Left cardiac atrium (tissue), 4 donors: ENCODE data around the gene SSH2. TPM values are rescaled to one million over a fixed set of nuclear protein-coding genes. Genes with fewer than 3 reads are reported as not detected.
A peak's percentile ranks its signal among the peaks of the same experiment; 100 is the strongest.
"Not testable (repeated sequence)": the region's sequence is repeated elsewhere in the genome, so short reads cannot be mapped to it uniquely, and the experiment has no call there.

ENCODE experiments used
- ATAC-seq, 2 donors: fragments of 200-7000 bp; cut with Tn5 transposase; one replicate each; pipeline ENCODE4 v1.9.1; 2020; ENCODE audit warnings: mild to moderate bottlenecking in 2 of 2, moderate library complexity in 2 of 2
- DNase-seq: peaks from one replicate; pipeline ENCODE4 v3.0.0-alpha.2; 2020
- intact Hi-C, 2 donors: fragments of 100-400 bp; cut with DNase I; formaldehyde crosslinking; loops; one replicate each; pipeline versions ENCODE4 v1.14.1 to v1.15.1; 2022 to 2023
- total RNA-seq, 2 donors: library from RNA; stranded (reverse); fragmentation: NEBNext Ultra II Directional; extraction: Animal tissue kit (Norgen Biotek cat#: 25700); gene quantifications; one replicate each; pipeline ENCODE4 v1.2.1, GENCODE V29; 2021
- donor health status: DM: no; HTN: yes; CAD: no.
- donor health status: DM: no; HTN: yes; CAD: no; lungs with severe emphysema.
- donor health status: DM: yes; HTN: yes; CAD: no.
- donor health status: Dilated cardiomyopathy.

The SSH2 gene
- total RNA-seq, 2 donors from 2014 or later, result 33.0 to 41.3 TPM

GRCh38 chr17:29665481-29665810 lies 264.6 kb downstream of the SSH2 start:
- intact Hi-C loops, result no loop called here
- no peak for ATAC-seq
- DNase-seq, result no peak

- intact Hi-C loops, result no loop called here
- DNase-seq (no peak), ATAC-seq (no peak)
Observed at GRCh38 chr17:29664743-29665480, 265.1 kb downstream of the SSH2 start.

GRCh38 chr17:29663155-29663554 lies 266.9 kb downstream of the SSH2 start:
- DNase-seq (no peak), ATAC-seq (peak; percentile 32 to 43)
- intact Hi-C loops, result no loop called here

- no peak for DNase-seq
- peak in 1 of 2 donors; percentile 45 for ATAC-seq
- intact Hi-C loops, result no loop called here
Observed at GRCh38 chr17:29661213-29661612, 268.8 kb downstream of the SSH2 start.

DNA sequence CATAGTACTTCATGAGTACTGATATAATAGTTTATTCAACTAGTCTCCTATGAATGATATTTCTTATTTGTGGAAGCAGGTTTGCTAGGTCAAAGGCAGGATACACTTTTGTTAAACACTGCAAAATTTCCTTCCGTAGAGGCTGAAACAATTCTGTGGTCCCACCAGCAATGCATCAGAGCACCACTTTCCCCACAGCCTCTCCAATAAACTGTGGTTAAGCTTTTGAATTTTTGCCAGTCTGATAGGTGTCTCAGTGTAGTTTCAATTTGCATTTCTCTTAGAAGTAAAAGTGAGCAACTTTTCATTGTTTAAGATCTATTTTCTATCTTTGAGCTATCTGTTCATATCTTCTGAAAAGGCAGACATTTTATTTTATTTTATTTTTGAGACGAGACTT lies 270.9 kb downstream of the SSH2 start:
- ATAC-seq (no peak), DNase-seq (no peak)
- intact Hi-C loops, result no loop called here

DNA sequence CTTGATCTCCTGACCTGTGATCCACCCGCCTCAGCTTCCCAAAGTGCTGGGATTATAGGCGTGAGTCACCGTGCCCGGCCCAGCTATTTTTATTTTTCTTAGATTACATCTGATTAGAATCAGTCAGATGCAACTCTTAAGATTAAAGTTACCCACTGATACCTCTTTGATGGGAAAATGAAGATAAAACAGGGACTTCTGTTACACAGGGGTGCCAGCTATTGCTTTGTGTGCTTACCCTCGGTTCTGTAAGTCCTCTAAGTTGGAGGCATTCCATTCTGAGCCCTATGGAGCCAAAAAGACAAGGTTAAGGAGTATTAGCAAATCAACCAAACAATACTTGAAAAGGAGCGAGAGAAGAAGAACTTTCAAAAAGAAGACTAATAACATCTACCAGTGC lies 274.7 kb downstream of the SSH2 start:
- DNase-seq (no peak), ATAC-seq (no peak)
- intact Hi-C loops, result no loop called here

- intact Hi-C loops, result no loop called here
- DNase-seq, result no peak
- peak in 1 of 2 donors; percentile 68 for ATAC-seq
Observed at GRCh38 chr17:29653995-29654714, 275.9 kb downstream of the SSH2 start.

DNA sequence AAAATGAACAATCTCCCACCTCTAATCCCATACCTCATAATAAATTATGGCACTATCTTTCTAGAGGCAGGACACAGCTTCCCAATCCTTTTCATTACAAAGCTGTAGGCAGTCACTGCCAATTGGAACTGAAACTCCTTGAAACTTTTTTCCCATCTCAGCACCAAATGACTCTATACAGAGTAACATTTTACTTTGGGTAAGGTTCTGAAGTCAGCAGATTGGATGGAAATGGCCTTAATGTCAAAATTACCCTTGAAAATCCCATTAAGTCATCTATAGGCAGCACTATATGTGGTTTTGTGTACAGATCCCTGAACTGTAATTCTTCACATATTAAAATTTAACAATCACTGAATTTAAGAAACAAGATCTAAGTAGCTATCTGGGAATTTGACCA lies 277.1 kb downstream of the SSH2 start:
- ATAC-seq (no peak), DNase-seq (no peak)

DNA sequence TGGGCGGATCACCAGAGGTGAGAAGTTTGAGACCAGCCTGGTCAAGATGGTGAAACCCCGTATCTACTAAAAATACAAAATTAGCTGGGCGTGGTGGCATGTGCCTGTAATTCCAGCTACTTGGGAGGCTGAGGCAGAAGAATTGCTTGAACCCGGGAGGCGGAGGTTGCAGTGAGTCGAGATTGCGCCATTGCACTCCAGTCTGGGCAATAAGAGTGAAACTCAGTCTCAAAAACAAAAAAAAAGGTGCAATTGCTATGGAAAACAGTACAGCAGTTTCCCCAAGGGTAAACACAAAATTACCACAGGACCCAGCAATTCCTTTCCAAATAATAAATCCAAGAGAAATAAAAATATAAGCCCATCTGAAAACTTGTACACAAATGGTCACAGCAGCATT lies 278.1 kb downstream of the SSH2 start:
- ATAC-seq, intact Hi-C loops, DNase-seq: not testable (repeated sequence)

More for the DNA sequence above, 277.1 kb downstream of the SSH2 start:
- intact Hi-C loops, result no loop called here

DNA sequence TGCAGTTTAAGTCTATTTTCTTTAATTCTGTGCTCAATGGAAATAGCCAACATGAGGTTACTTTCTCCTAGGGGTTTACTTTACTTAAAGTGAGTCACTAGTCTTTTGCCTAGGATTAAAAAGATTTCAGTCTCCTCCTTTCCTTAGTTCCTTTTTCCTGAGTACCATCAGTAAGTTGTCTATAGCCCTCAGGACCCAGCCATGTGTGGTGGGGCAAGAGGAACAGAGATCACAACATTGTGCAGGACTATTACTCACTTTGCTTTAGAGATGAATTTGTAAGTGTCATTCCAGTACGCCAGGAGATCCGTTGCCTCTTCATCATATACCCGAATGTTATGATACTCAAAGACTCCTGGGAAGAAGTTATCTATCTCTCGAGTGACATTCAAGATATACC lies 279.6 kb downstream of the SSH2 start:
- ATAC-seq, result no peak
- DNase-seq, result no peak
- intact Hi-C loops, result no loop called here

GRCh38 chr17:29649359-29649758 lies 280.7 kb downstream of the SSH2 start:
- intact Hi-C loops, result no loop called here
- ATAC-seq, result no peak
- DNase-seq, result no peak

GRCh38 chr17:29648005-29648404 lies 282.0 kb downstream of the SSH2 start:
- intact Hi-C loops, result no loop called here
- ATAC-seq (no peak), DNase-seq (no peak)

- peak; percentile 84 to 91 for ATAC-seq
- intact Hi-C loops, result no loop called here
- peak; percentile 86 for DNase-seq
Observed at GRCh38 chr17:29645515-29646051, 284.4 kb downstream of the SSH2 start.

DNA sequence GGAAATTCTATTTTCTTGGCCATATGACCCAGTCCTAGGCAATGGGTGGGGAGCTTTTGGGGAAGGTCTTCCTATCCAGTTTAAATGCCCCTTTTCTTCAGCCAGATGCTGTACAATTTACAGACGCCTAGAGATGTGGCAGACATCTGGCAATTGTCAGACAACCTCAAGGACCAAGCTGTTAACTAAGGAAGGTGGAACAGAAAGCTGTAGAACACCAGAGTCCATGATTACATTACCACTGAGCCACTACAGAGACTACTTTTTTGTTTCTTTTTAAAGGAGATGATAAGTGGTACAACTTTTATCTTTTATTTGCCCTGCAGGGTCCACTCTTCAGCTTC lies 286.2 kb downstream of the SSH2 start:
- DNase-seq (no peak), ATAC-seq (no peak)
- intact Hi-C loops, result loop anchor here in 1 of 2 donors (5.0 kb wide), 1 partner anchor 119 kb away; no protein-coding TSS in a partner anchor

DNA sequence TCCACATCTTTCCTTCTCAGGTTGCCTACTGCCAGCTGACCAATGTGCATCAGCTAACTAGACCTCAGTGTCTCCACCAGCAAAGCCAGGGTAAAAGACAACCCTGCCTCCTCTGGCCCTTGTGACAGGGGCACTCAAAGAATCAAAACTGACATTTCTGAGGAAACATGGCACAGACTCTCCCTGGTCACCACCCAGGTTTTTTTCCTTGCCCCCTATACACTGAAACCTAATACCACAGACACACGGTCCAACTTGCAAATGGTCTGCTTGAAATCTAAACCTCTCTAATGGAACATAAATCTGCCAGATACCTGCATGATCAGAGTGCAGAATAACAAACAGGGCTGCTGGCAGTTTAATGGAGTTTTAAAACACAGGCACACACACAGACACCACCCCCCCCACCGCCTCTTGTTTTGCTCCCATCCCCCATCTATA lies 287.8 kb downstream of the SSH2 start:
- no peak for DNase-seq
- intact Hi-C loops, result loop anchor here in 1 of 2 donors (5.0 kb wide), 1 partner anchor 120 kb away; no protein-coding TSS in a partner anchor
- ATAC-seq, result no peak

DNA sequence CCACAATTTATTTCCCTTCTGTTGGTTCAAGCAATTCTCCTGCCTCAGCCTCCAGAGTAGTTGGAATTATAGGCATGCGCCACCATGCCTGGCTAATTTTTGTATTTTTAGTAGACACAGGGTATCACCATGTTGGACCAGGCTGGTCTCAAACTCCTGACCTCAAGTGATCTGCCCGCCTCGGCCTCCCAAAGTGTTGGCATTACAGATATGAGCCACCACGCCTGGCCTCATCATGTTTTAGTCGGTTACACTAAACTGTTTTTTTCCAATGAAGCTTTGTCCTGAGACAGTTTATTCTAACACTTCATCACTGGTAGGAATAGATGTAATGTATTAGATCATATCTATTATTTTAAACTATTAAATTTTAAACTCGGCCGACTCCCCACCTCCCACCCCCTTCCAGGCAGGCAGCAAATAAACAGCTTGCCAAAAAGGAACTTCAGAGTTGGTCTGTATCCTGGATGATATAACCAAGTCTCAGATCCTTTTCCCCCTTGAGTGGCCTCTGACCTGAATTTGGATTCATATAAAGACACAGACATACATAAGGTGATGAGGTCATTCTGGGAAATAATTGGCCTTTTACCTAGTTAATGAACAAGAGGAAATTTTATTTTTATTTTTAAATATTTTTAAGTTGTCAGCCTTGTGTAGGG lies 288.9 kb downstream of the SSH2 start:
- intact Hi-C loops, result loop anchor here in 1 of 2 donors (5.0 kb wide), 1 partner anchor 121 kb away; no protein-coding TSS in a partner anchor
- ATAC-seq (no peak), DNase-seq (no peak)

- ATAC-seq, result peak; percentile 7 to 12
- intact Hi-C loops, result loop anchor here in 1 of 2 donors (5.0 kb wide), 1 partner anchor 122 kb away; no protein-coding TSS in a partner anchor
- no peak for DNase-seq
Observed at GRCh38 chr17:29640413-29640812, 289.6 kb downstream of the SSH2 start.

GRCh38 chr17:29633886-29634285 lies 296.1 kb downstream of the SSH2 start:
- DNase-seq (no peak), ATAC-seq (no peak)
- intact Hi-C loops, result no loop called here

DNA sequence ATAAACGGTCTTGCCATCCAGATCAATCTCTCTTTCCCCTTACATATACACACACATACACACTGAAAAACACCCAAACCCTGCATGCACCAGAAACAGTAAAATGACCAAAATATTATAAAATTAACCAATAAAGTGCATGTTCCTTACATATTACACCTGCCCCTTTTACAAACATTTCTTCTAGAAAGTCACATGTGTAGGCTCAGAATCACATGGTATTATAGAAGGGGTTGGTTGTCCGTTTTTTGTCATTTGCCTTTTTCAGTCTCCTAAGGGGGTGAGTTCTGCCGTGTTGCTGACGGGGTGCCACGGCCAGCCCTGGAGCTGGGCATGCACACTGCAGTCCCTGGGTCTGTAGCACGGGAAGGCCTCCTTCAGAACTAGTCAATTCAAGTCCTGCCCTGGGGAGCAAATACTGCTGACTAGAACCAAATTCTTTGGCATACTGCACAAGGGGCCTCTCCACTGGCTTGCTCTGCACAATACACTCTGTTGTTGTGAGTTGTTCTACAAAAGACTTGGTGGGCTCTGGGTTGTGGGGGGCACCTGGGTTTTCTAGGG lies 299.3 kb downstream of the SSH2 start:
- intact Hi-C loops, result no loop called here
- ATAC-seq (peak in 1 of 2 donors; percentile 79), DNase-seq (no peak)
